Neutrophil (primary cell): ENCODE data around the gene FKBP2.

Experiments used
- H3K27ac ChIP-seq: fragments of 200-600 bp; sonication (generic); 2 replicates; pipeline ENCODE4 v1.5.1; 2016; ENCODE audit warnings: mild to moderate bottlenecking, moderate library complexity
- H3K27me3 ChIP-seq: fragments of 200-600 bp; sonication (generic); 2 replicates; pipeline ENCODE4 v1.6.0; 2016; ENCODE audit warnings: mild to moderate bottlenecking
- H3K36me3 ChIP-seq: fragments of 200-600 bp; sonication (generic); 2 replicates; pipeline ENCODE4 v1.5.1; 2017
- H3K4me1 ChIP-seq, 2 experiments: fragments of 200-600 bp in 1 of 2; sonication (generic) in 1 of 2; 1 replicate in 1 of 2; 2 replicates in 1 of 2; pipeline versions ENCODE4 v1.5.1 to v1.6.1; 2013 to 2016; ENCODE audit warnings: low read depth in 1 of 2, low read length in 1 of 2, mild to moderate bottlenecking in 1 of 2, moderate library complexity in 1 of 2; ENCODE audit not compliant: control insufficient read depth in 1 of 2, insufficient read depth in 1 of 2
- H3K4me3 ChIP-seq, 2 experiments: fragments of 200-600 bp in 1 of 2; sonication (generic) in 1 of 2; 1 replicate in 1 of 2; 2 replicates in 1 of 2; pipeline ENCODE4 v1.5.1; 2013 to 2016; ENCODE audit warnings: low read depth in 1 of 2, low read length in 1 of 2, mild to moderate bottlenecking in 1 of 2, moderate library complexity in 1 of 2
- H3K9me3 ChIP-seq: fragments of 200-600 bp; sonication (generic); 2 replicates; pipeline ENCODE4 v1.5.1; 2016
- TF ChIP-seq, protein P1 (sequence below): fragments of 200-600 bp; sonication (generic); IDR thresholded peaks from 2 replicates; pipeline ENCODE4 v1.5.1; 2016; ENCODE audit warnings: antibody characterized with exemption

FKBP2 gene

DNA sequence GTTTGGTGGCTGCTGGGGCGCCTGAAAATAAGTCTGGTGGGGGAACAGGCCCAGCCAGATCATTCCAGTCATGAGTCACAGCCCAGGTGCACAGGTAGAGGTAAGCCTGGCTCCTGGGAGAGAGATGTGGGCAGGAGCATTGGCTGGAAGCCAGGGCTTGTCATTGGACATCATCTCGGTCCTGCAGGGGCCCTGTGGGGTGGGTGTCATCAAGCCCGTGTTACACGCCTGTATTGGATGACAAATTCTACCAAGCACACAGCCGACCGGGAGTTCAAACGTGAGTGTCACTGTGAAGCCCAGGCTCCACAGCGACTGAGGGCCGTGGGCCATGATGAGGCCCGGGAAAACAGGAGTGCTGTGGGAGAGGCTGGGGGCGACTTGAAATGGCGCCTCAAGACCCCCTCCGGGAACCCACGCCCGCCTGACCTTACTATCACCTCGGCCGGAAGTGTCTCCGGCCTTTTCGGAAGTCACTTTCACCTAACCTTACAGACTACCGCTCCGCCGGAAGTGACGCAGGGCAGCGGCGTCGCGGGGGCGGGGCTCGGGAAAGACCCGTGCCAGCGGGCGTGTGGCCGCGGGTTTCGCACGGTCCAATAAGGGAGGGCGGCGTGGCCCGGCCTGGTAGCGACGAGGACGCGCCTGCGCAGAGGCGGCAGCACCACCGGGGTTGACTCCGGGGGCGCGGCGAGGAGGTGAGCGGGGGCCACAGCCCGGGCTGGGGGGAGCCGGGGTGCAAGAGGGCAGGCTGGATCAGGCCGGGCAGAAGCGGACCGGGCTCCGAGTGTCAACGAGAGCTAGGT, at the start of gene FKBP2:
Gene FKBP2, plus strand, starts transcription at position 661 of the 806 bp plus-strand sequence. CDS start 1,293 bp downstream, outside the sequence.
- Histone ChIP-seq H3K4me1 (peaks cover 61 to 68% of the 10 kb centered on the region in 2 experiments), H3K27me3 (peaks cover 3% of the 10 kb centered on the region), H3K4me3 (peak within 1 kb of the TSS; percentile 89 to 95), H3K36me3 (no peaks in the 10 kb centered on the region), H3K27ac (peak within 1 kb of the TSS; percentile 96), H3K9me3 (no peaks in the 10 kb centered on the region)
- TF ChIP-seq, protein P1, sequence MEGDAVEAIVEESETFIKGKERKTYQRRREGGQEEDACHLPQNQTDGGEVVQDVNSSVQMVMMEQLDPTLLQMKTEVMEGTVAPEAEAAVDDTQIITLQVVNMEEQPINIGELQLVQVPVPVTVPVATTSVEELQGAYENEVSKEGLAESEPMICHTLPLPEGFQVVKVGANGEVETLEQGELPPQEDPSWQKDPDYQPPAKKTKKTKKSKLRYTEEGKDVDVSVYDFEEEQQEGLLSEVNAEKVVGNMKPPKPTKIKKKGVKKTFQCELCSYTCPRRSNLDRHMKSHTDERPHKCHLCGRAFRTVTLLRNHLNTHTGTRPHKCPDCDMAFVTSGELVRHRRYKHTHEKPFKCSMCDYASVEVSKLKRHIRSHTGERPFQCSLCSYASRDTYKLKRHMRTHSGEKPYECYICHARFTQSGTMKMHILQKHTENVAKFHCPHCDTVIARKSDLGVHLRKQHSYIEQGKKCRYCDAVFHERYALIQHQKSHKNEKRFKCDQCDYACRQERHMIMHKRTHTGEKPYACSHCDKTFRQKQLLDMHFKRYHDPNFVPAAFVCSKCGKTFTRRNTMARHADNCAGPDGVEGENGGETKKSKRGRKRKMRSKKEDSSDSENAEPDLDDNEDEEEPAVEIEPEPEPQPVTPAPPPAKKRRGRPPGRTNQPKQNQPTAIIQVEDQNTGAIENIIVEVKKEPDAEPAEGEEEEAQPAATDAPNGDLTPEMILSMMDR, result peak; percentile 41

DNA sequence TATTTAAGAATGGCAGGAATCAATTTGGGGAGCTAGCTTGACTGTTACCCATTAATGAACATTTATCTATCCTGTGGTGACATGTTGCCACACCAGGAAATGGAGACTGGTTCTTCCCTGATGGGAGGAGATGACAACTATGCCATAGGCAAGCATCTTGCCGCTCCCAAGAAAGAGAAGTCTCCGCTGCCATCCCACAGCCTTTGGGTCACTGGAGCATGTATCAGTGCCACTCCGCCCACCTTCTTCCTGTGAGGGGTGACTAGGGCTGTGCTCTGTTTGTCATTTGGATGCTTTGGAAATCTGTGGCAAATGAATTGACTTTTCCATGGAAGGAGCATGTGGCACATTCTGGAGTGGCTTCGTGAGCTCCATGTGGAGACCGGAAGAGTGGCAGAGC, 48.5 kb upstream of the FKBP2 start:
- peaks cover 4 to 10% of the 10 kb centered on the region in 2 experiments for H3K4me1 ChIP-seq
- H3K36me3 ChIP-seq, result peaks cover 45% of the 10 kb centered on the region
- H3K27me3 ChIP-seq, result no peaks in the 10 kb centered on the region
- no peaks in the 10 kb centered on the region for H3K9me3 ChIP-seq
- no peak overlapping the region for H3K4me3 ChIP-seq
- TF ChIP-seq, protein P1, result no peak
- H3K27ac ChIP-seq, result peak overlapping the region; percentile 49

DNA sequence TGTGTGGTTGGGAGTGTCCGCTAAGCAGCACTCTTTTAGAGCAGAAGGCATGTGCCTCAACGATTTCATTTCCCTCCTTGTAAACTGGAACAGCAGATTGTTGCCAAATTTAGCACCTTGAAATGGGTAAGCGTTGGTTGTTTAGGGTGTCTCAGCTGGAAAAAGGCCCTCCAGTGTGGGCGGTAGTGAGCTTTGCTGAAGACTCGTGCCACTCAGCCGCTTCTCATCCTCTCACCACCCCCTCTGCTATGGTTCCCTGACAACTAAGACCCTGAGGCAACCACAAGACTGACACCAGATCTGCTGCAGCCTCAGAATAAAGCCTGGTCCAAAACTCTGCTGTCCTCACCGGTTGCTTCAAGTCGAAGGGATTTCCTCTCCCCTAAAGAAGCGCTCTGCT, 44.3 kb upstream of the FKBP2 start:
- no peak overlapping the region for H3K27ac ChIP-seq
- H3K9me3 ChIP-seq, result no peaks in the 10 kb centered on the region
- H3K4me1 ChIP-seq, result peaks cover 4 to 10% of the 10 kb centered on the region in 2 experiments
- H3K27me3 ChIP-seq, result no peaks in the 10 kb centered on the region
- H3K36me3 ChIP-seq, result peaks cover 65% of the 10 kb centered on the region
- no peak overlapping the region for H3K4me3 ChIP-seq
- TF ChIP-seq, protein P1, result no peak

DNA sequence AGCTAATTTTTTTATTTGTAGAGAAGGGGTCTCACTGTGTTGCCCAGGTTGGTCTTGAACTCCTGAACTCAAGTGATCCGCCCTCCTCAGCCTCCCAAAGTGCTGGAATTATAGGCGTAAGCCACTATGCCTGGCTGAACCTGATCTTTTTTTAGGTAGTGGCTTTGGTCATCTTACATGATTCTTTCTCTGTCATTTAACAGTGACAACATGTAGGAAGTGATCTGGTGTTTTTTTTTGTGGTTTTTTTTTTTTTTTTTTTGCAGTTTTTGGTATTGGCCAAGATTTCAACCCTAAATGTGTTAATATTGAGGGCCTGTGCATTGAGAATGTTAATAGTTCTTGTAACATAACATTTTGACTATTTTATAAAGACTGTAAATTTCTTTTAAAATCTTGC, 42.4 kb upstream of the FKBP2 start:
- H3K36me3 ChIP-seq, result peaks cover 71% of the 10 kb centered on the region
- H3K27me3 ChIP-seq, result no peaks in the 10 kb centered on the region
- peak overlapping the region; percentile 57 for H3K27ac ChIP-seq
- H3K4me3 ChIP-seq, result no peak overlapping the region
- no peaks in the 10 kb centered on the region for H3K4me1 ChIP-seq
- H3K9me3 ChIP-seq, result no peaks in the 10 kb centered on the region
- TF ChIP-seq, protein P1, result no peak

DNA sequence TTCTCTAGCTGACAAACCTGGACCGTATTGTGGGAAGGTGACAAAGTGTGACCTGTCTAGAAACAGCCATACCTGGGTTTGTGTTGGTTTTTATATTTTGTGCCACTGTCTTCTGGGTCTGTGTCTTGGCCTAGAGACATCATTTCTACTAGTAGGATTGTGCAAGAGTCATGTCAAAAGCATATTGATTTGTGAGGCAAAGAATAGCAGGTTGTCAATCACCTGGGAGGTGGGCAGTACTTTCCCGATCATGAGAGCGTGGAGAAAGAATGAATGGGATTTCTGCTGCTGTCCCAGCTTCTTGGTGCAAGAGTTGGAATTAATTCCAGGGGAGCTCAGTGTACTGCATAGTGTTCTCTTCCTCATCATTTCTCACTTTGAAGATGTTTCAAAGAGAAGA, 39.4 kb upstream of the FKBP2 start:
- H3K4me1 ChIP-seq, result peaks cover 24 to 25% of the 10 kb centered on the region in 2 experiments
- H3K27me3 ChIP-seq, result no peaks in the 10 kb centered on the region
- peaks cover 44% of the 10 kb centered on the region for H3K36me3 ChIP-seq
- no peak overlapping the region for H3K27ac ChIP-seq
- H3K4me3 ChIP-seq, result no peak overlapping the region
- TF ChIP-seq, protein P1, result no peak
- H3K9me3 ChIP-seq, result no peaks in the 10 kb centered on the region
